NCI-H82 (cell line): ENCODE measurements around the gene XXYLT1.

Experiments used
- DNase-seq: peaks from one replicate; lab custom pipeline; 2025; lab: John Stamatoyannopoulos, UW

XXYLT1 gene

DNA sequence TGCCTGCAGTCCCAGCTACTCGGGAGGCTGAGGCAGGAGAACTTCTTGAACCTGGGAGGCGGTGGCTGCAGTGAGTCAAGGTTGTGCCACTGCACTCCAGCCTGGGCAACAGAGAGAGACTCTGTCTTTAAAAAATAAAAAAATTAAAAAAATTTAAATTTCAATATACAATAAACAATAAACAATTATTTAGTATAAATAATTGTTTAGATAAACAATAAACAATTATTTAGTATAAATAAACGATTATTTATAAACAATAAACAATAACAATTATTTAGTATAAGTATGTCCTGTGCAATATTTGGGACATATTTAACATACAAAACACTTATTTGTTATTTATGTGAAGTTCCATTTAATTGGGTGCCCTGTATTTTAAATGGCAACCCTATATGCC lies 119.6 kb downstream of the XXYLT1 start:
- no peak for DNase-seq

- no peak for DNase-seq
These were observed 120.5 kb downstream of the XXYLT1 start for GRCh38 chr3:195150181-195151118.

DNA sequence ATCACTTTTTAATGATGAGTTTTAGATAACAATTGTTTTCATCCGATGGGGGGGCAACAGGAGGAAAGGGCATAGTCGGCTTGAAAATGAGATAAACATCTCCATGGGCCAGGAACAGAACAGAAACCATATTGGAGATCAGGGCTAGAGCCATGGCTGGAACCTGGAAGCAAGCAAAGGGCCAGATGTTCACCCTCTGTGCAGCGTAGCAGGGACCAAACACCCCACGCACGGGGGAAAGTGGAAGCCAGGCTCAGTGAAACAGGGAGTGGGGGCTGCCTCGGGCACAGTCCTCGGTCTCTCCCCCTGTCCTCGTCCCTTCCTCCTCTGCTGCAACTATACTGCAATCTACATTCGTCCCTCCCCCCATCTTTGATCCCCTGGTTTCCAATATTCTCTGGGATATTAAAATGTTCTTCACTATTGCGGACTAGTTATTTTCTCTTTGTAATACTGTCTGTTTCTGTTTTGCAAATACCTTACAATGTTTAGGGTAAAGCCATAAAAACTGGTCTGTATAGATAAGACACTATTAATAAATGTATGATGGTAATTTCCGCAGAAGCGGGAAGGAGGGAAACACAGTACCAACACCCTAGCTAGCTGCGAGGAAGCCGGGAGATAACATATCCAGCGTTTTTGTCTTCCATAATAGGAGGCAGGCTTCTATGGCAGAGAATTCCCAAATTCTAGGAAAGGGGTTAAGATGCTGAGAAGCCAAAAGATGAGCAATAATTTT lies 121.5 kb downstream of the XXYLT1 start:
- no peak for DNase-seq

DNA sequence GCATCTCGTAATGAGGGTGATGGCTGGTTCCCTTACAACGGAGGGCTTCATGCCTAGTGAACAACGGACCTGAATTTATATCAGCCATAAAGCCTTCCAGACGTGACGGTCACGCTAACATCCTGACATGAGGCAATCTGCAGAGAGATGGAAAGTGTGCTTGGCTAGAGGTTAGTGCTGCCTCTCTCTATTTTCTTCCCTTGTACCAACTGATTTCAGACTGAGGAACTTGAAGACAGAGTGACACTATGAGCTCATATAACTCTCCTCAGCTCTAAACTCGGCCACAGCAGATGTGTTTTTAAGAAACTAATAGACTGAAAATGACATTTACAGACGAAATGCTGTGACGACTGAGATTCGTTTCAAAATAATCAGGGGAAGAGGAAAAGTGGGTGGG lies 122.4 kb downstream of the XXYLT1 start:
- DNase-seq, result no peak

DNA sequence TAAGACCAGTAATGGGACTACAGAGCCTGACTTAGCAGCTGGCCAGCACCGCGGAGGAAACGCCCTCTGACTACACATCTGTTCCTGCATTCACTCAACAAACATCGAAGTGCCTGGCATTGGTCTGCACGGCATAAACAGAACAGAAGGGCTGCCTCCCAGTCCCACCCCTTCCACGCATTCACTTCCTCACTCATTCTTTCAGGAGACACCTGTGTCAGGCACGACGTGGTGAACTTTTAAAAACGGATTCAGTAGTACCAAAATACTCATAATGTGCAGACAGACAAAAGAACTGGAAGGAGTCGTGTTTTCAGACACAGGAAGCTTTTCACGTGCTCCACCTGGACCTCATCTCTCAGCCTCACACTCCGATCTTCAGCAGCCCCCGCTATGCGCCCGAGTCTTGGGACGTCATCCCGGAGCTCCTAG lies 123.3 kb downstream of the XXYLT1 start:
- DNase-seq, result no peak

GRCh38 chr3:195146131-195146530 lies 124.8 kb downstream of the XXYLT1 start:
- no peak for DNase-seq

DNA sequence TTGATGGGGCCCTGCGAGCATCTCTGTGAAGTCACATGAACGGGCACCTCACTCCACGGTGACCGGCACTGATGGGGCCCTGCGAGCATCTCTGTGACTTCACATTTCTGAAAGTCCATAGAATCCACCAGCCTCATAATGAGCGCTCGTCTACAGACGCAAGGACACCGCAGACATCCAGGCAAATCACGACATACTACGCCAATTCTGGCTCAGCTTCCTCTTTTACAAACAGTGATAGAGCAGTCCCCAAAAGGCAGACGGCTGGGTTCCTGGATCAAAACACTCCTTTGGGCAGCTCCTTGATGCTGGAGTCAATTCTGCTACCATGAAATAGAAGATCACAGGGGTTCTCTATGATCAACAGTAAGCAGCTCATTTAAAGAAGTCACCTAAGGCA lies 125.4 kb downstream of the XXYLT1 start:
- no peak for DNase-seq

- no peak for DNase-seq
These were observed 127.7 kb downstream of the XXYLT1 start for GRCh38 chr3:195143221-195143620.

GRCh38 chr3:195142519-195142918 lies 128.4 kb downstream of the XXYLT1 start:
- no peak for DNase-seq

DNA sequence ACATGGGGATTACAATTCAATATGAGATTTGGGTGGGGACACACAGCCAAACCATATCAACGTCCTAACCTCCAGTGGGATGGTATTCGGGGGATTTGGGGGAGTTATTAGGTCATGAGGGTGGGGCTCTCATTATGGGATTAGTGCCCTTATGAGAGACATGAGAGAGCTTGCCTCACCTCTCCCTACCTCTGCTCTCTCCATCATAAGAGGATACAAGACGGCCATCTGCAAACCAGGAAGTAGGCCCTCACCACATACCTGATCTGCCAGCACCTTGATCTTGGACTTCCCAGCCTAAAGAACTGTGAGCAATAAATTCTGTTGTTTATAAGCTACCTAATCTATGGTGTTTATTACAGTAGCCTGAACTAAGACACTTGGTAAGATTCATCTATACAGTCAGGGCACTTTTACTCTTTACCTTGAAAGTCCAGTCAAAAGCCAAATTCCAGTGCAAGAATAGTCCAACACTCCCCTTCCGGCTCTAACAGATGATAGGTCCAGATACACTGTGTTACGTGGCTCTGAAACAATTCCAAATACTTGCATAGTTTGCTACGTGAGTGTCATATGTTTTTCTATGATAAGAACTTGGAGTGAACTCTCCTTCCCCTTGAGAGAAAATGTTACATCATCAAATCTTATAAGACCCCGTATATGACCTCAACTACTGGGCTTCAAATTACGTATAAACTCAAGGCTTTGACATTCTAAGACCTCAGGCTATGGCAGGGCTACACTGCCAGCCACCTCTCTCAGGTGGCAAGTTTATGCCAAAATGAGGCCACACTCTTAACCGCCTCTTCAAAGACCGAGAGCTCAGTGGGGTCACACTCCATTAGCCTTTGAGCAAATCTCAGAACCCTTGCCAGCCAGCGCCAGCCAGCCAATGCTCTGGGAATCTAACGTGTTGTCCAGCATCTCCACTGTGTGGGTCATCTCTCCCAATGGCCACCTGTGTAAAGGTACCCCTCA lies 129.9 kb downstream of the XXYLT1 start:
- peak; percentile 56 for DNase-seq

DNA sequence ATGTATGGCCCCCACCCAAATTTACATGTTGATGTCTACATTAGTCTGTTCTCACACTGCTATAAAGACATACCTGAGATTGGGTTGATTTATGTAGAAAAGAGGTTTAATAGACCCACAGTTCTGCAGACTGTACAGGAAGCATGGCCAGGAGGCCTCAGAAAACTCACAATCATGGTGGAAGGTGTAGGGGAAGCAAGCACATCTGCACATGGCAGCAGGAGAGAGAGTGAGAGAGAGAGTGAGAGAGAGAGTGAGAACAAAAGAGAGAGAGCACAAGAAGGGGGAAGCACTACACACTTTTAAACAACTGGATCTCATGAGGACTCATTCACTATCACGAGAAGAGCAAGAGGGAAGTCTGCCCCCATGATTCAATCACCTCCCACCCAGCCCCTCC lies 130.5 kb downstream of the XXYLT1 start:
- no peak for DNase-seq

DNA sequence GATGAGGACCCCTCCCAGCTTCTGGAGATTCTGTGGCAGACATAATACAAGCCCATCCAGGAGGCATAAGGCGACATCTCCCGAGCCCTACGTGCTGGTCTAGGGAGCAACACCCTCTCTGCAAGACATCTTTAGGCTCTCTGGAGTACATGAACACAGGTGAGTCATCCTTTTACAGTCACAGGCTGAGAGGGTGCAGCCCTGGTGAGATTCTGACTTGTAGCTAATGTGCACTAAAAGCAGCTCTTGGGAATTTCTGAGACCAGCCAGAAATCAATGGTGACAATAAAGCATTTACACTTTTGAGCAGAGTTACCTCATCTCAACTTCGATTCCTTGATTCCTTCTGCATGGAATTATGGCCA lies 131.1 kb downstream of the XXYLT1 start:
- no peak for DNase-seq

DNA sequence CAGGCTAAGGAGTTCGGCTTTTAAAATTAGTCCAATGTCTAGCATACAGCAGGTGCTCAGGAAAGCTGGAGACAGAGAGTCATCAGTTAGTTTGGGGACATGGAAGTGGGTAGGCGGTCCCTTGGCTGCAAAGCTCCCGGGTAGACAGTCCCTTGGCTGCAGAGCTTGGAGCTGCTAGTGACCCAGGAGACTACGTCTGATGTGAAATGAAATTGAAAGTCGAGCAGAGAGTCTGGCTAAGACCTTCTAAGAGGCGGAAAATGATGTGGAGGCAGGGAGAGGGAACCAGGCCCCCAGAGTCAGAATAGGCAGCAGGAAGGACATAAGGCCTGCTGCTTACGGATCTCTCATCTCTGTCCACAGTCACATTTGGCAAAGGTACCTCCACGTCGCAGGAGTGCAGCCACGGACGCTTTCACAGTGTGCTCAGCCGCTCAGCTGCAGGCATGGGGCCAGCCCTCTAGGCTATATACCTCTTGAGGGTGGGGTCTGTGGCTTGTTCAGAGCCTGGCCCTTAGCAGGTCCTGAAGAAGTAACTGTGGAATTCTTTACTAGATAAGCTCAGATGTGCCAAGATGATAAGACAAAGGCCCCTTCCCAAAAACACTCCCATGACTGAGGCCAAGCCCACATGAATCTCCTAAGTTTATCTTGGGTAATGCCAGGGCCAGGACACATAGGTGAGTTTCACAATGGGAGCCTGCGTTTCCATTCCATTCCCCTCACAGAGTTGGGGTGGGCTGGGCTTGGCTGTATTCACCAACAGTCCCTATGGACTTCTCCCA lies 131.7 kb downstream of the XXYLT1 start:
- no peak for DNase-seq

DNA sequence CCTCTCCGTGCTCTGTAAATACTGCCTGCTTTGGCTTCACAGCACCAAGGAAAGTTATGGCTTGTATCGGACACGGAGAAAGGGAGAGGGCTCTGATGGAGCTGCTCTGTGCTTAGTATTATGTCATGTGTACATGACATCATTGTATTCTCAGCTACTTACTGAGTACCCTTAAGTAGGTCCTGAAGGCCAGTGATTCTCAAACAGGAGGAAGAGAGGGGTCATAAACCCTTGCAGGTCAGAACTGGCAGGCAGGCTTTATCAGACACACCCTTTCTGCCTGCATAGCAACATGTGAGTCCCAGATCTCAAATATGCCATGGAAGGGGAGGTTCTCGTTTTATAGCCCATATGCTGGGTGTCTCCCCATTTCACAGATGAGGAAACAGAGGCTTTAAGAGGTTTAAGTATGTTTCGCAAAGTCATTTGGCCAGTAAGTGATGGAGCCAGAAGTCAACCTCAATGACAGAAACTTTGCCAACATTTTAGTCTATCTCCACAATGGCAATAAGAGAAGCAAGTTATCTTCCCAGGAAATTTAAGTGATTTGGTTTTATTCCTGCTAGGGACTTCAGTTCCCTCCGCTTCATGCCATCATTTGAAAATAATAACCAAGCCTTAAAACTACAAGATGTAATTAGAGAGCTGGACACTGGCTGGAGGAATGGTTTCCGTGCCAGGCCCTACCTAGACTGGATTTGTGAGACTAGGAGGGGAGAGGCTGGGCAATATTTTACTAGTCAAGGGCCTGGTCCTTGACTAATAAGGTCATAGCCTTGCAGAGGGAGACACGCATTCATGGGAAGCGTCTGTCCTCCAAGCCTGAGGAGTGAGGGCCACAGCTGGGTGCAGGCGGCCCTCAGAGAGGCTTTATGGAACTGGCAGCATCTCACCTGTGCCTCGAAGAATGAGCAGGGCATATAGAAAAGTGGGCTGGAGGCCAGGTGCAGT lies 133.0 kb downstream of the XXYLT1 start:
- DNase-seq, result no peak

GRCh38 chr3:195135917-195136316 lies 135.0 kb downstream of the XXYLT1 start:
- DNase-seq, result no peak

DNA sequence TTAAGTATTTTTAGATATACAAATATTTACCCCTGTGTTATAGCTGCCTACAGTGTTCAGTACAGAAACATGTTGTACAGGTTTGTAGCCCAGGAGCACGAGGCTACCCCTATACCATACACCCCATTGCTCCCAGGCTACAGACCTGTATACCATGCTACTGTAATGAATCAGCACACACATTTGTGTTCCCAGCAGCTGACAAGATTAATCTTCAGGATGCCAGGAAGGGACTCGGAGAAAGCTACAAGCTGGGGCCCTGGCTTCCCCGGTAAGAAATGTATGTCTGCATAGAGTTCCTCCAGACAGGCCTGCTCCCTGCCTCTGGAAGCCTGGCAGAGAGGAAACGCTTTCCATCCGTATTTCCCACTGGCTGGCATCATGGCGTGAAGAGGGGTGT lies 136.5 kb downstream of the XXYLT1 start:
- no peak for DNase-seq

- no peak for DNase-seq
These were observed 137.5 kb downstream of the XXYLT1 start for GRCh38 chr3:195133462-195133861.

GRCh38 chr3:195133013-195133412 lies 137.9 kb downstream of the XXYLT1 start:
- DNase-seq, result peak; percentile 41

GRCh38 chr3:195131176-195131575 lies 139.8 kb downstream of the XXYLT1 start:
- no peak for DNase-seq
